ENCODE data around the gene HPCAL1.

HPCAL1 gene

GRCh38 chr2:10366601-10367270, 64.0 kb downstream of the HPCAL1 start:
- no peak for DNase-seq (ENCODE audit: low spot score in 2 of 2)
- Histone ChIP-seq H3K4me1 (no peaks in the 10 kb centered on the region), H3K27me3 (ENCODE audit: low read depth) (no peaks in the 10 kb centered on the region), H3K4me3 (no peak overlapping the region), H3K36me3 (replicated peaks) (no peaks in the 10 kb centered on the region), H3K9me3 (no peaks in the 10 kb centered on the region)
- in situ Hi-C loops (cut with MboI; ENCODE audit: low sequenced_read_pairs) = no loop called here

- in situ Hi-C loops (cut with MboI; ENCODE audit: low sequenced_read_pairs) = no loop called here
- H3K27me3 ChIP-seq (ENCODE audit: low read depth) = no peaks in the 10 kb centered on the region
Observed at GRCh38 chr2:10367472-10368439, 65.1 kb downstream of the HPCAL1 start.

GRCh38 chr2:10368491-10369231, 66.0 kb downstream of the HPCAL1 start:
- no peaks in the 10 kb centered on the region for H3K4me1 ChIP-seq
- DNase-seq (ENCODE audit: low spot score in 2 of 2) = no peak
- in situ Hi-C loops (cut with MboI; ENCODE audit: low sequenced_read_pairs) = no loop called here

More at GRCh38 chr2:10367472-10368439, 65.1 kb downstream of the HPCAL1 start:
- Histone ChIP-seq H3K4me1 (no peaks in the 10 kb centered on the region), H3K9me3 (no peaks in the 10 kb centered on the region), H3K36me3 (replicated peaks) (no peaks in the 10 kb centered on the region), H3K4me3 (no peak overlapping the region)
- no peak for DNase-seq (ENCODE audit: low spot score in 2 of 2)

GRCh38 chr2:10369269-10370255, 66.9 kb downstream of the HPCAL1 start:
- no peaks in the 10 kb centered on the region for H3K4me1 ChIP-seq
- H3K4me3 ChIP-seq = no peak overlapping the region
- no peak for DNase-seq (ENCODE audit: low spot score in 2 of 2)
- H3K27me3 ChIP-seq (ENCODE audit: low read depth) = no peaks in the 10 kb centered on the region
- in situ Hi-C loops (cut with MboI; ENCODE audit: low sequenced_read_pairs) = no loop called here
- no peaks in the 10 kb centered on the region for H3K36me3 ChIP-seq (replicated peaks)
- H3K9me3 ChIP-seq = no peaks in the 10 kb centered on the region

More at GRCh38 chr2:10368491-10369231, 66.0 kb downstream of the HPCAL1 start:
- Histone ChIP-seq H3K36me3 (replicated peaks) (no peaks in the 10 kb centered on the region), H3K27me3 (ENCODE audit: low read depth) (no peaks in the 10 kb centered on the region), H3K9me3 (no peaks in the 10 kb centered on the region), H3K4me3 (no peak overlapping the region)

GRCh38 chr2:10370390-10370789, 67.7 kb downstream of the HPCAL1 start:
- in situ Hi-C loops (cut with MboI; ENCODE audit: low sequenced_read_pairs) = no loop called here
- Histone ChIP-seq H3K4me3 (no peak overlapping the region), H3K9me3 (no peaks in the 10 kb centered on the region), H3K27me3 (ENCODE audit: low read depth) (no peaks in the 10 kb centered on the region), H3K4me1 (no peaks in the 10 kb centered on the region), H3K36me3 (replicated peaks) (no peaks in the 10 kb centered on the region)
- DNase-seq (ENCODE audit: low spot score in 2 of 2) = no peak

GRCh38 chr2:10370895-10371294, 68.2 kb downstream of the HPCAL1 start:
- no peaks in the 10 kb centered on the region for H3K9me3 ChIP-seq
- H3K27me3 ChIP-seq (ENCODE audit: low read depth) = no peaks in the 10 kb centered on the region
- H3K4me1 ChIP-seq = no peaks in the 10 kb centered on the region
- no peak overlapping the region for H3K4me3 ChIP-seq
- DNase-seq (ENCODE audit: low spot score in 2 of 2) = no peak
- in situ Hi-C loops (cut with MboI; ENCODE audit: low sequenced_read_pairs) = no loop called here
- no peaks in the 10 kb centered on the region for H3K36me3 ChIP-seq (replicated peaks)

GRCh38 chr2:10371441-10372196, 68.9 kb downstream of the HPCAL1 start:
- in situ Hi-C loops (cut with MboI; ENCODE audit: low sequenced_read_pairs) = no loop called here
- H3K4me3 ChIP-seq = no peak overlapping the region
- no peaks in the 10 kb centered on the region for H3K27me3 ChIP-seq (ENCODE audit: low read depth)
- H3K9me3 ChIP-seq = no peaks in the 10 kb centered on the region
- H3K4me1 ChIP-seq = peaks cover 6% of the 10 kb centered on the region
- no peaks in the 10 kb centered on the region for H3K36me3 ChIP-seq (replicated peaks)
- peak in 1 of 2 experiments; percentile 29 for DNase-seq (ENCODE audit: low spot score in 2 of 2)

- Histone ChIP-seq H3K4me1 (peaks cover 6% of the 10 kb centered on the region), H3K9me3 (no peaks in the 10 kb centered on the region), H3K27me3 (ENCODE audit: low read depth) (no peaks in the 10 kb centered on the region), H3K4me3 (no peak overlapping the region), H3K36me3 (replicated peaks) (no peaks in the 10 kb centered on the region)
- in situ Hi-C loops (cut with MboI; ENCODE audit: low sequenced_read_pairs) = no loop called here
- DNase-seq (ENCODE audit: low spot score in 2 of 2) = no peak
Observed at GRCh38 chr2:10372203-10372861, 69.6 kb downstream of the HPCAL1 start.

- Histone ChIP-seq H3K4me1 (peaks cover 6% of the 10 kb centered on the region), H3K9me3 (no peaks in the 10 kb centered on the region), H3K4me3 (no peak overlapping the region), H3K36me3 (replicated peaks) (no peaks in the 10 kb centered on the region), H3K27me3 (ENCODE audit: low read depth) (no peaks in the 10 kb centered on the region)
- in situ Hi-C loops (cut with MboI; ENCODE audit: low sequenced_read_pairs) = no loop called here
- no peak for DNase-seq (ENCODE audit: low spot score in 2 of 2)
Observed at GRCh38 chr2:10372862-10373240, 70.1 kb downstream of the HPCAL1 start.

- DNase-seq (ENCODE audit: low spot score in 2 of 2) = no peak
- Histone ChIP-seq H3K4me1 (peaks cover 6% of the 10 kb centered on the region), H3K9me3 (no peaks in the 10 kb centered on the region), H3K27me3 (ENCODE audit: low read depth) (no peaks in the 10 kb centered on the region), H3K4me3 (no peak overlapping the region), H3K36me3 (replicated peaks) (no peaks in the 10 kb centered on the region)
- in situ Hi-C loops (cut with MboI; ENCODE audit: low sequenced_read_pairs) = no loop called here
Observed at GRCh38 chr2:10373931-10374330, 71.2 kb downstream of the HPCAL1 start.

- no peaks in the 10 kb centered on the region for H3K27me3 ChIP-seq (ENCODE audit: low read depth)
- H3K36me3 ChIP-seq (replicated peaks) = no peaks in the 10 kb centered on the region
- no peak for DNase-seq (ENCODE audit: low spot score in 2 of 2)
- H3K4me1 ChIP-seq = peaks cover 6% of the 10 kb centered on the region
- in situ Hi-C loops (cut with MboI; ENCODE audit: low sequenced_read_pairs) = no loop called here
- H3K4me3 ChIP-seq = no peak overlapping the region
- no peaks in the 10 kb centered on the region for H3K9me3 ChIP-seq
Observed at GRCh38 chr2:10374362-10374943, 71.7 kb downstream of the HPCAL1 start.
